K562 (cell line): ENCODE data around the gene PRKD2. TPM values are rescaled to one million over a fixed set of nuclear protein-coding genes. Genes with fewer than 3 reads are reported as not detected.

Source experiments
- ATAC-seq: fragments of 200-7000 bp; cut with Tn5 transposase; 3 replicates; pipeline ENCODE4 v1.9.1; 2020; ENCODE audit warnings: moderate library complexity
- BruUV-seq: library from RNA; stranded (reverse); fragments of 400-500 nt; replicated peaks from 2 replicates; lab custom pipeline; 2021; lab: Mats Ljungman, UMichigan
- CTCF ChIA-PET: fragments of 300-600 bp; formaldehyde crosslinking; extraction: SDS; loops from one replicate; lab custom pipeline; 2021; ENCODE audit warnings: low intra/inter-chr PET ratio; lab: Yijun Ruan, JAX
- POLR2A ChIA-PET: fragments of 300-600, 350-650 bp; sonication (Branson Sonifier 250); formaldehyde crosslinking; extraction: SDS; loops from one replicate; lab custom pipeline; 2021; ENCODE audit warnings: antibody characterized with exemption, inconsistent platforms; lab: Yijun Ruan, JAX
- DNase-seq, 4 experiments: peaks; one replicate each; pipeline versions ENCODE4 v3.0.0 to v3.0.0-alpha.2; 2011 to 2018; ENCODE audit warnings: low spot score in 3 of 4, mixed read lengths in 3 of 4; ENCODE audit errors: extremely low read depth in 1 of 4
- FAIRE-seq: peaks from 2 replicates; lab custom pipeline; 2011; peaks lifted over from hg19 to GRCh38; lab: Jason Lieb, UNC
- H2AFZ ChIP-seq: 2 replicates; pipeline ENCODE4 v1.6.0; 2011; ENCODE audit warnings: low read depth, low read length, control low read depth, inconsistent platforms
- H3K27ac ChIP-seq: fragments of 200-600 bp; 3 replicates; pipeline ENCODE4 v1.8.0; 2011; ENCODE audit warnings: low read depth, mild to moderate bottlenecking, control low read depth, inconsistent platforms, low read length, moderate library complexity, mixed read lengths; ENCODE audit errors: extremely low read depth
- H3K27me3 ChIP-seq, 2 experiments: fragments of 300-600 bp in 1 of 2; 2 replicates in 1 of 2; 3 replicates in 1 of 2; pipeline versions ENCODE4 v1.6.0 to v1.8.0; 2011; ENCODE audit warnings: inconsistent platforms in 2 of 2, low read length in 2 of 2, mild to moderate bottlenecking in 1 of 2, mixed read lengths in 1 of 2, moderate library complexity in 1 of 2; ENCODE audit not compliant: control insufficient read depth in 2 of 2, insufficient read depth in 2 of 2
- H3K36me3 ChIP-seq: fragments of 300-600 bp; 3 replicates; pipeline ENCODE4 v1.8.0; 2011; ENCODE audit warnings: mild to moderate bottlenecking, low read length, inconsistent platforms; ENCODE audit not compliant: control insufficient read depth, insufficient read depth
- H3K4me1 ChIP-seq, 2 experiments: fragments of 200-600 bp in 1 of 2; replicated peaks in 1 of 2; 2 replicates in 1 of 2; 3 replicates in 1 of 2; pipeline versions ENCODE4 v1.5.1 to v1.8.0; 2011; ENCODE audit warnings: inconsistent platforms in 2 of 2, low read length in 2 of 2, mild to moderate bottlenecking in 1 of 2, mixed read lengths in 1 of 2, moderate library complexity in 1 of 2; ENCODE audit not compliant: control insufficient read depth in 2 of 2, insufficient read depth in 2 of 2
- H3K4me2 ChIP-seq: 2 replicates; pipeline ENCODE4 v1.6.1; 2011; ENCODE audit warnings: low read length, control low read depth, inconsistent platforms, mixed read lengths; ENCODE audit not compliant: insufficient read depth
- H3K4me3 ChIP-seq: fragments of 200-600 bp; sonication (generic), shearing (Covaris generic); 2 replicates; pipeline ENCODE4 v1.5.1; 2016; ENCODE audit warnings: control low read depth, inconsistent platforms
- H3K79me2 ChIP-seq: fragments of 200-600 bp; 3 replicates; pipeline ENCODE4 v1.8.0; 2011; ENCODE audit warnings: low read length, inconsistent platforms; ENCODE audit not compliant: control insufficient read depth, insufficient read depth
- H3K9ac ChIP-seq, 2 experiments: 2 replicates each; pipeline versions ENCODE4 v1.6.0 to v1.6.1; 2011; ENCODE audit warnings: low read depth in 2 of 2, low read length in 2 of 2, control low read depth in 1 of 2, inconsistent platforms in 1 of 2, mild to moderate bottlenecking in 1 of 2, mixed read lengths in 1 of 2; ENCODE audit not compliant: insufficient read depth in 1 of 2
- H3K9me1 ChIP-seq: one replicate; pipeline ENCODE4 v1.6.0; 2011; ENCODE audit warnings: inconsistent platforms, mild to moderate bottlenecking, low read length, moderate library complexity; ENCODE audit not compliant: control insufficient read depth, insufficient read depth
- H3K9me3 ChIP-seq: replicated peaks from 2 replicates; pipeline ENCODE4 v1.5.1; 2011; ENCODE audit warnings: low read depth, low read length, inconsistent platforms; ENCODE audit not compliant: control insufficient read depth, insufficient read depth
- H4K20me1 ChIP-seq: replicated peaks from 2 replicates; pipeline ENCODE4 v1.6.1; 2011; ENCODE audit warnings: low read length, inconsistent platforms, mixed read lengths; ENCODE audit not compliant: control insufficient read depth, insufficient read depth
- ATF1 ChIP-seq, 2 experiments: fragments of 450-650 bp in 1 of 2; IDR thresholded peaks; 2 replicates each; pipeline ENCODE4 v1.6.1; 2016; ENCODE audit warnings: missing compliant biosample characterization in 1 of 2, missing genetic modification characterization in 1 of 2
- BRD4 ChIP-seq: fragments of 200-600 bp; sonication (generic); IDR thresholded peaks from 2 replicates; pipeline ENCODE4 v1.6.1; 2017; ENCODE audit warnings: inconsistent platforms
- CEBPB ChIP-seq: fragments of 450-650 bp; IDR thresholded peaks from 2 replicates; pipeline ENCODE4 v1.6.1; 2016; ENCODE audit warnings: missing genetic modification characterization, missing compliant biosample characterization
- ELF4 ChIP-seq: fragments of 450-650 bp; formaldehyde crosslinking; IDR thresholded peaks from 2 replicates; pipeline ENCODE4 v1.4.0; 2022; ENCODE audit warnings: missing genetic modification characterization
- FOXK2 ChIP-seq, 2 experiments: fragments of 450-650 bp; IDR thresholded peaks in 1 of 2; conservative IDR thresholded peaks in 1 of 2; 2 replicates each; pipeline ENCODE4 v1.6.1; 2016; ENCODE audit warnings: low read depth in 2 of 2, mild to moderate bottlenecking in 1 of 2
- JUN ChIP-seq, 2 experiments: sonication (generic) in 1 of 2; formaldehyde crosslinking in 1 of 2; IDR thresholded peaks; 2 replicates each; pipeline versions ENCODE4 v1.6.1 to v1.8.0; 2012 to 2022; ENCODE audit warnings: borderline replicate concordance in 2 of 2, mild to moderate bottlenecking in 2 of 2, improper control_type of control experiment in 1 of 2, low read depth in 1 of 2, low read length in 1 of 2, missing genetic modification reagents in 1 of 2
- KDM1A ChIP-seq, 2 experiments: fragments of 450-650 bp; IDR thresholded peaks; 2 replicates each; pipeline ENCODE4 v1.6.1; 2016; ENCODE audit warnings: mild to moderate bottlenecking in 2 of 2
- L3MBTL2 ChIP-seq: fragments of 450-650 bp; IDR thresholded peaks from 2 replicates; pipeline ENCODE4 v1.6.1; 2016; ENCODE audit warnings: mild to moderate bottlenecking, moderate library complexity
- PHF21A ChIP-seq: fragments of 450-650 bp; IDR thresholded peaks from 2 replicates; pipeline ENCODE4 v1.6.1; 2017; ENCODE audit warnings: low read depth, borderline replicate concordance
- RFX1 ChIP-seq: fragments of 450-650 bp; IDR thresholded peaks from 2 replicates; pipeline ENCODE4 v1.6.1; 2016; ENCODE audit warnings: mild to moderate bottlenecking, moderate library complexity
- SRSF9 ChIP-seq: fragments of 200-400 bp; formaldehyde crosslinking; IDR thresholded peaks from 2 replicates; pipeline ENCODE4 v1.6.1; 2017; ENCODE audit warnings: low read depth, low read length, borderline replicate concordance
- STAT5A ChIP-seq: IDR thresholded peaks from 2 replicates; pipeline ENCODE4 v1.6.1; 2012; ENCODE audit warnings: low read length, inconsistent platforms, borderline replicate concordance
- ZMIZ1 ChIP-seq, 2 experiments: fragments of 150-350 bp in 1 of 2; IDR thresholded peaks; 2 replicates each; pipeline ENCODE4 v1.6.1; 2012 to 2016; ENCODE audit warnings: low read depth in 2 of 2, low read length in 2 of 2, mild to moderate bottlenecking in 1 of 2, moderate library complexity in 1 of 2
- ZNF121 ChIP-seq: sonication (generic); formaldehyde crosslinking; conservative IDR thresholded peaks from 2 replicates; pipeline ENCODE4 v1.8.0; 2022; ENCODE audit warnings: missing genetic modification reagents
- ZNF253 ChIP-seq: fragments of 250-450 bp; sonication (Bioruptor Pico); conservative IDR thresholded peaks from 2 replicates; pipeline ENCODE4 v1.6.1; 2021; ENCODE audit warnings: mild to moderate bottlenecking
- ZNF263 ChIP-seq: sonication (generic); formaldehyde crosslinking; IDR thresholded peaks from 2 replicates; pipeline ENCODE4 v1.8.0; 2022; ENCODE audit warnings: mild to moderate bottlenecking, missing genetic modification reagents, borderline replicate concordance
- WGBS: fragments of 100-300 bp; shearing (Covaris generic); methylation state at CpG from one replicate; pipeline ENCODE4 v1.1.6; 2016; ENCODE audit warnings: low coverage, mixed read lengths; ENCODE audit not compliant: insufficient coverage; ENCODE audit errors: missing lambda C conversion rate; 5-methylcytosine and 5-hydroxymethylcytosine counted together
- in situ Hi-C: fragments of 300-500 bp; cut with MboI; formaldehyde crosslinking; loops from 4 replicates; pipeline ENCODE4 v1.15.0; 2018; ENCODE audit warnings: inconsistent platforms, mixed read lengths
- intact Hi-C: fragments of 100-400 bp; cut with micrococcal nuclease; formaldehyde crosslinking; loops from 2 replicates; pipeline ENCODE4 v1.14.2; 2022
- polyA plus RNA-seq, 8 experiments: library from polyadenylated mRNA; depleted of rRNA in 4 of 8; stranded (reverse) in 5 of 8; unstranded in 3 of 8; fragments of >200 nt; fragmentation: Nextera tagmentation in 2 of 8; fragmentation: Illumina TruSeq in 1 of 8; extraction: Ambion mirVana in 2 of 8; extraction: Trizol in 1 of 8; gene quantifications; 2 replicates each; pipeline versions ENCODE4 v1.2.1 to v1.2.3, GENCODE V29; 2011 to 2014; ENCODE audit warnings: inconsistent platforms in 1 of 8, missing spikeins in 1 of 8
- total RNA-seq, 7 experiments: library from RNA; depleted of rRNA in 6 of 7; stranded (reverse); fragments of >200 nt in 6 of 7; fragmentation: Illumina TruSeq in 2 of 7; extraction: Trizol in 2 of 7; gene quantifications; 2 replicates each; pipeline versions ENCODE4 v1.2.1 to v1.2.3, GENCODE V29; 2011 to 2021; ENCODE audit warnings: low replicate concordance in 1 of 7
- TF ChIP-seq, protein P1 (sequence below): fragments of 250-450 bp; sonication (Bioruptor Pico); IDR thresholded peaks from 2 replicates; pipeline ENCODE4 v1.9.0; 2021; ENCODE audit warnings: mild to moderate bottlenecking, inconsistent platforms

PRKD2 gene
- total and polyA plus RNA-seq, 9 of the 15 experiments (the other 6 are each of a cell fraction or from before 2014, with no cell fraction given) = 1.8 to 60.0 (median 15.0) TPM

DNA sequence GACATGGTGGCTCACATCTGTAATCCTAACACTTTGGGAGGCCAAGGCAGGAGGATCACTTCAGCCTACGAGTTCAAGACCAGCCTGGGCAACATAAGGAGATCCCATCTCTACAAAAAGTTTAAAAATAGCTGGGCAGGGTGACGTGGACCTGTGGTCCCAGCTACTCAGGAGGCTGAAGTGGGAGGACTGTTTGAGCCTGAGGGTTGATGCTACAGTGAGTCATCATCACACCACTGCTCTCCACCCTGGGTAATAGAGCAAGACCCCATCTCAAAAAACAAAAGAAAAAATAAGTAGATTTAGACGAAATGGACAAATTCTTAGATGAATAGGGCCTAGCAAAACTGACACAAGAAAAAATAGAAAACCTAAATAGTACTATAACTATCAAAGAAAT is 70.5 kb downstream of the PRKD2 start:
- no peaks in the 10 kb centered on the region for H3K36me3 ChIP-seq
- no peaks in the 10 kb centered on the region for H3K79me2 ChIP-seq
- ATAC-seq (no peak), DNase-seq (peak in 1 of 4 experiments; percentile 35), FAIRE-seq (no peak)
- intact Hi-C loops (no loop called here), in situ Hi-C loops (no loop called here)
- no TSS peak for BruUV-seq
- WGBS = 20% methylated on average over 3 of the region's 3 CpGs
- no peaks in the 10 kb centered on the region for H3K9me3 ChIP-seq
- H3K9ac ChIP-seq = no peak overlapping the region
- CTCF ChIA-PET = no interaction called here
- H3K27me3 ChIP-seq = no peaks in the 10 kb centered on the region
- no peak overlapping the region for H3K4me2 ChIP-seq
- H4K20me1 ChIP-seq = no peaks in the 10 kb centered on the region
- H3K4me3 ChIP-seq = no peak overlapping the region
- H3K4me1 ChIP-seq = peaks cover 0 to 4% of the 10 kb centered on the region in 2 experiments; a peak in 3 of 5 replicates
- no peaks in the 10 kb centered on the region for H3K9me1 ChIP-seq
- H3K27ac ChIP-seq = no peak overlapping the region
- POLR2A ChIA-PET = no interaction called here
- no peak overlapping the region for H2AFZ ChIP-seq
- TF ChIP-seq ZMIZ1 (IDR thresholded peaks at IDR 0.05; ENCODE audit: low read depth in 2 of 2, low read length in 2 of 2) (no peak), ELF4 (CRISPR knock-in tag) (no peak), CEBPB (tag) (no peak), STAT5A (no peak), ATF1 (CRISPR knock-in tag; IDR thresholded peaks at IDR 0.05) (no peak), ATF1 (tag; IDR thresholded peaks at IDR 0.05) (no peak), PHF21A (no peak), ZNF263 (CRISPR knock-in tag) (peak; percentile 58; the same call in 1 of the 2 replicates), JUN (IDR thresholded peaks at IDR 0.05; ENCODE audit: borderline replicate concordance, low read depth, low read length) (0 out of 2 replicates have a peak, but pooled peaks have one; percentile 49), JUN (CRISPR knock-in tag; IDR thresholded peaks at IDR 0.05; ENCODE audit: borderline replicate concordance) (no peak), SRSF9 (no peak), FOXK2 (conservative IDR thresholded peaks at IDR 0.05 in 1 of 2, IDR thresholded peaks at IDR 0.05 in 1 of 2; ENCODE audit: low read depth in 2 of 2) (no peak), ZNF121 (peak; percentile 46), RFX1 (no peak), KDM1A (IDR thresholded peaks at IDR 0.05) (peak in 1 of 2 experiments; percentile 25; a peak in 1 of 4 replicates), ZNF253 (CRISPR knock-in tag) (no peak), BRD4 (no peak), L3MBTL2 (no peak)
- TF ChIP-seq, protein P1, sequence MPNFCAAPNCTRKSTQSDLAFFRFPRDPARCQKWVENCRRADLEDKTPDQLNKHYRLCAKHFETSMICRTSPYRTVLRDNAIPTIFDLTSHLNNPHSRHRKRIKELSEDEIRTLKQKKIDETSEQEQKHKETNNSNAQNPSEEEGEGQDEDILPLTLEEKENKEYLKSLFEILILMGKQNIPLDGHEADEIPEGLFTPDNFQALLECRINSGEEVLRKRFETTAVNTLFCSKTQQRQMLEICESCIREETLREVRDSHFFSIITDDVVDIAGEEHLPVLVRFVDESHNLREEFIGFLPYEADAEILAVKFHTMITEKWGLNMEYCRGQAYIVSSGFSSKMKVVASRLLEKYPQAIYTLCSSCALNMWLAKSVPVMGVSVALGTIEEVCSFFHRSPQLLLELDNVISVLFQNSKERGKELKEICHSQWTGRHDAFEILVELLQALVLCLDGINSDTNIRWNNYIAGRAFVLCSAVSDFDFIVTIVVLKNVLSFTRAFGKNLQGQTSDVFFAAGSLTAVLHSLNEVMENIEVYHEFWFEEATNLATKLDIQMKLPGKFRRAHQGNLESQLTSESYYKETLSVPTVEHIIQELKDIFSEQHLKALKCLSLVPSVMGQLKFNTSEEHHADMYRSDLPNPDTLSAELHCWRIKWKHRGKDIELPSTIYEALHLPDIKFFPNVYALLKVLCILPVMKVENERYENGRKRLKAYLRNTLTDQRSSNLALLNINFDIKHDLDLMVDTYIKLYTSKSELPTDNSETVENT (CRISPR knock-in tag) = no peak
